CD4-positive, alpha-beta T cell (primary cell): Measurements from ENCODE around the gene TP53BP2. TPM values are rescaled to one million over a fixed set of nuclear protein-coding genes. Genes with fewer than 3 reads are reported as not detected.

ENCODE experiments used
- ATAC-seq: fragments of 200-7000 bp; cut with Tn5 transposase; one replicate; pipeline ENCODE4 v1.10.0; 2022; ENCODE audit warnings: mild to moderate bottlenecking; ENCODE audit not compliant: poor library complexity
- CTCF ChIA-PET: fragments of 350-600 bp; sonication (Branson Sonifier 250); formaldehyde crosslinking; loops from one replicate; lab custom pipeline; 2021; ENCODE audit warnings: antibody characterized with exemption, inconsistent platforms; lab: Charles Lee
- POLR2A ChIA-PET: fragments of 350-600 bp; sonication (Branson Sonifier 250); formaldehyde crosslinking; loops from one replicate; lab custom pipeline; 2021; ENCODE audit warnings: antibody characterized with exemption, inconsistent platforms; lab: Charles Lee
- DNase-seq, 14 experiments: peaks; one replicate each; pipeline ENCODE4 v3.0.0-alpha.2; 2013 to 2020; ENCODE audit warnings: mixed read lengths in 2 of 14
- H3K27ac ChIP-seq, 2 donors: one replicate each; pipeline versions ENCODE4 v1.5.1 to v1.7.0; 2013; ENCODE audit warnings: low read length in 2 of 2, low read depth in 1 of 2, mild to moderate bottlenecking in 1 of 2
- H3K27me3 ChIP-seq, 2 experiments: 1 replicate in 1 of 2; 2 replicates in 1 of 2; pipeline versions ENCODE4 v1.6.1 to v1.7.0; 2013; ENCODE audit warnings: low read length in 2 of 2, control low read depth in 1 of 2, mild to moderate bottlenecking in 1 of 2, moderate library complexity in 1 of 2; ENCODE audit not compliant: insufficient read depth in 2 of 2, control insufficient read depth in 1 of 2
- H3K36me3 ChIP-seq: one replicate; pipeline ENCODE4 v1.6.1; 2013; ENCODE audit warnings: low read length, control low read depth; ENCODE audit not compliant: insufficient read depth
- H3K4me1 ChIP-seq: one replicate; pipeline ENCODE4 v1.6.1; 2013; ENCODE audit warnings: low read length, control low read depth; ENCODE audit not compliant: insufficient read depth
- H3K4me3 ChIP-seq: one replicate; pipeline ENCODE4 v1.5.1; 2013; ENCODE audit warnings: mild to moderate bottlenecking, low read length, moderate library complexity
- H3K9me3 ChIP-seq, 2 experiments: 1 replicate in 1 of 2; 2 replicates in 1 of 2; pipeline versions ENCODE4 v1.6.1 to v1.7.0; 2013; ENCODE audit warnings: low read length in 2 of 2, mild to moderate bottlenecking in 2 of 2, control low read depth in 1 of 2, moderate library complexity in 1 of 2; ENCODE audit not compliant: control insufficient read depth in 1 of 2, insufficient read depth in 1 of 2
- H3K27ac Mint-ChIP-seq: one replicate; pipeline ENCODE4 v1.8.0; 2020; ENCODE audit warnings: mixed read lengths
- H3K27me3 Mint-ChIP-seq: one replicate; pipeline ENCODE4 v1.8.0; 2021; ENCODE audit warnings: mixed read lengths
- H3K36me3 Mint-ChIP-seq: one replicate; pipeline ENCODE4 v1.8.0; 2021; ENCODE audit warnings: low read depth, mixed read lengths
- H3K4me1 Mint-ChIP-seq: one replicate; pipeline ENCODE4 v1.8.0; 2021; ENCODE audit warnings: low read depth, mixed read lengths
- H3K4me3 Mint-ChIP-seq: one replicate; pipeline ENCODE4 v1.8.0; 2020; ENCODE audit warnings: mild to moderate bottlenecking, mixed read lengths
- H3K9me3 Mint-ChIP-seq: one replicate; pipeline ENCODE4 v1.8.0; 2020; ENCODE audit warnings: mixed read lengths
- CTCF ChIP-seq: fragments of 200-600 bp; IDR thresholded peaks from one replicate; pipeline ENCODE4 v1.8.0; 2022; ENCODE audit warnings: antibody characterized with exemption, mild to moderate bottlenecking
- intact Hi-C, 2 experiments: fragments of 100-400 bp; cut with DNase I in 1 of 2; cut with micrococcal nuclease in 1 of 2; formaldehyde crosslinking; loops; one replicate each; pipeline versions ENCODE4 v1.15.1 to v1.9.0; 2023 to 2025; cut with DNase I, micrococcal nuclease
- total RNA-seq, 174 experiments: library from RNA in 2 of 174; stranded (reverse) in 2 of 174; gene quantifications; one replicate each; pipeline ENCODE4 v1.2.3 and lab custom pipeline; 2021 to 2026

Gene TP53BP2
- total RNA-seq, 2 experiments from 2014 or later, result 104 to 119 TPM

- no peak overlapping the region for H3K27ac Mint-ChIP-seq
- ChIA-PET POLR2A (no interaction called here), CTCF (no interaction called here)
- ATAC-seq, result no peak
- Histone ChIP-seq H3K9me3 (peaks cover 4% of the 10 kb centered on the region in 2 experiments), H3K4me3 (no peak overlapping the region), H3K4me1 (no peaks in the 10 kb centered on the region), H3K27ac (no peak overlapping the region), H3K27me3 (no peaks in the 10 kb centered on the region), H3K36me3 (no peaks in the 10 kb centered on the region)
- H3K27me3 Mint-ChIP-seq, result peaks cover 8% of the 10 kb centered on the region
- intact Hi-C loops, result no loop called here
- DNase-seq, result no peak
- H3K36me3 Mint-ChIP-seq, result no peaks in the 10 kb centered on the region
- no peaks in the 10 kb centered on the region for H3K4me1 Mint-ChIP-seq
- no peak for TF ChIP-seq CTCF
- no peak overlapping the region for H3K4me3 Mint-ChIP-seq
- H3K9me3 Mint-ChIP-seq, result no peaks in the 10 kb centered on the region
Observed at GRCh38 chr1:223878598-223879325, 33.0 kb upstream of the TP53BP2 start.

DNA sequence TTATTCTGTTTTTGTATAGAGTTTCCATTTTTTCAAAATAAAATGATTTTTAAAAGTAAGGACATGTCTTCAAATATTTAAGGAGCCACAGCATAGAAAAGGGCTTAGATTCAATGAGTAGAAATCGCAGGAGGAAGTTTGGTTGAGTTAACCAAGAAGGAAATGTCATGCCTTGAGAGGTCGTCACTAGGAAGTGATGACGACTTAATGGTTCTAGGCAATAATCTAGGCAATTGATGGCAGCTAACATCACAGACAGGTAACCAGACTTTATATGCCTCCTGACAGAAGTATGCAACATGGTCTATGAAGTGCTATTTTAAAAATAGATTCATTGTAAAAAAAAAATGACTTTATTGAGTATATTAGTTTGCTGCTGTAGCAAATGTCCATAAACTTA, 32.1 kb upstream of the TP53BP2 start:
- H3K4me1 ChIP-seq, result no peaks in the 10 kb centered on the region
- no peaks in the 10 kb centered on the region for H3K36me3 Mint-ChIP-seq
- CTCF ChIA-PET, result no interaction called here
- peaks cover 4% of the 10 kb centered on the region in 2 experiments for H3K9me3 ChIP-seq
- no peaks in the 10 kb centered on the region for H3K36me3 ChIP-seq
- TF ChIP-seq CTCF, result no peak
- DNase-seq, result no peak
- no peak for ATAC-seq
- no peak overlapping the region for H3K4me3 ChIP-seq
- peaks cover 16% of the 10 kb centered on the region for H3K27me3 Mint-ChIP-seq
- H3K27me3 ChIP-seq, result no peaks in the 10 kb centered on the region
- no peaks in the 10 kb centered on the region for H3K9me3 Mint-ChIP-seq
- intact Hi-C loops, result no loop called here
- H3K27ac Mint-ChIP-seq, result no peak overlapping the region
- POLR2A ChIA-PET, result no interaction called here
- H3K4me3 Mint-ChIP-seq, result no peak overlapping the region
- no peak overlapping the region for H3K27ac ChIP-seq
- H3K4me1 Mint-ChIP-seq, result no peaks in the 10 kb centered on the region

- peaks cover 0 to 4% of the 10 kb centered on the region in 2 experiments for H3K27me3 ChIP-seq
- TF ChIP-seq CTCF, result no peak
- POLR2A ChIA-PET, result no interaction called here
- Mint-ChIP-seq H3K27ac (no peak overlapping the region), H3K9me3 (no peaks in the 10 kb centered on the region), H3K27me3 (peaks cover 28% of the 10 kb centered on the region), H3K36me3 (no peaks in the 10 kb centered on the region), H3K4me3 (no peak overlapping the region), H3K4me1 (no peaks in the 10 kb centered on the region)
- CTCF ChIA-PET, result no interaction called here
- ATAC-seq, result no peak
- no peak overlapping the region for H3K4me3 ChIP-seq
- DNase-seq, result no peak
- H3K27ac ChIP-seq, result no peak overlapping the region
- peaks cover 4% of the 10 kb centered on the region in 2 experiments for H3K9me3 ChIP-seq
- intact Hi-C loops, result no loop called here
- H3K4me1 ChIP-seq, result no peaks in the 10 kb centered on the region
- no peaks in the 10 kb centered on the region for H3K36me3 ChIP-seq
Observed at GRCh38 chr1:223876590-223876989, 30.8 kb upstream of the TP53BP2 start.
